ENCODE measurements around the gene DAND5.

Gene DAND5

DNA sequence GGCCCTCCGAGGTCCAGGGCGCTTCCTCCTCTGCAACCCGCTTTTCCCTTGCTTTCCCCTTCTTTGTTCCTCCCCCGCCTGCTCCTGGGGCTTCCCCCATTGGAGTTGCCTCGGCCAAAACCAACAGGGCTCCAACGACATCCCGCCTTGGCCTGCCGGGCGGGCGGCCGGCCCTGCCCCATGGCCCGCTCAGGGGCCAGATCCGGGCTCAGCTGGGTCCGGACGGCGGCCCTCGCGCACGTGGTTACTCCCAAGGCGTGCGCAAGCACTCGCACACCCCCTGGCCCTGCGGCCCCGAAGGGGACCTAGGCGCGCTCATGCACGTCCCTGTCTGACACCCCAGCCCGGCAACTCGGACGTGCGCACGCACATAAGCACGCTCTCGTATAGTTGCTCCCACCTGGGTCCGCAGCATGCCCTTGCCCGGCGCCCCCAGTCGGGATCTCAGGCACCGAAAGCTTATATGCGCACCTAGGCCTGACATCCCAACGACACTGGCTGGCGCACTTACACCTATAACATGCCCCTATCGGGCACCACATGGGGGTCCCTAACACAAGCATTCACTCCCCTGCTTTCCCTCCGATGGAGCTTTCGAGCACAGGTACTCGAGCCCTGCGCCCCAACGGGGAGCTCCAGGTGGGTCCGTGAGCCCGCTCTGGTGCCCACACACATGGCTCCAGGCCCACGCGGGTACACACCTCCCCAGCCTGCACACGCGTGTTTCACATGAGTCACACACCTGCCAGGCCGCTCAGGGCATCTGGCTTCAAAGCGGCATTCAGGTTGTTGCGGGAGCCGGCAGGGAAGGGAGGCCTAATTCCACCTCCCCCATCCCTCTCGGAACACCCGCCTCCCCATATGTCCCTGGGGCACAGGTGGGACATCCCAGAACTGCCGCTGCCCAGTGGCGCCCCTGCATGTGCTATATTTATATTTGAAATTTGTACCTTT lies 40.9 kb downstream of the DAND5 start:
- peak; percentile 61 for DNase-seq (ENCODE audit: low spot score)

DNA sequence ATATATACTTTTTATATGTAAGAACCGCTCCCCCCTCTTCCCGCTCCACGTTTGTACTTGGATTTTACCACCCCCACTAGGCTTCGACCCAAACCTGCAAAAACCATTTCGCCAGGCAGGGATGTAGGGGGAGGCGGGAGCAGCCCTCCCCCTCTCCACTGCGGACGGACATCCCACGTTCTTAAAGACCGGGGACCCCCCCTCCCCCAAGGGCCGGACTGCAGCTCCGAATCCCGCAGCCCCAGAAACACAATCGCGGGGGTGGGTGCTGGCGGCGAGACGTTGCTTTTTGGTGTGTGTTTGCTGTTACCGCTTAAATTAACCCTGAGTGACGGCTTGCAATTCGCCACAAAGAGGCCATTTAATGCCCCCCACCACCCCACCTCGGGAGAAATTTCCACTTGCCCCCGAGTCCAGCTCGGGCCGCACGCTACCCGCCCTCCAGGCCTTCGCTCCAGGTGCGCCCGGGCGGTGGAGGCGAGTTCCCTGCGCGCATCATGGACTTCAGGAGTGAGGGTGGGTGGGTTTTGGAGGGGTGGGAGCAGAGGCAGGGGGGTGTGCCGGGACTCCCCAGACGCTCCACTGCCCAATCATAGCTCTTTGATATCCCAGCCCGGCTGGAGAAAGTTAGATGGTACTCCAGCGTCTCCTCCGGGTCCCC lies 41.7 kb downstream of the DAND5 start:
- DNase-seq (ENCODE audit: low spot score) = no peak

DNA sequence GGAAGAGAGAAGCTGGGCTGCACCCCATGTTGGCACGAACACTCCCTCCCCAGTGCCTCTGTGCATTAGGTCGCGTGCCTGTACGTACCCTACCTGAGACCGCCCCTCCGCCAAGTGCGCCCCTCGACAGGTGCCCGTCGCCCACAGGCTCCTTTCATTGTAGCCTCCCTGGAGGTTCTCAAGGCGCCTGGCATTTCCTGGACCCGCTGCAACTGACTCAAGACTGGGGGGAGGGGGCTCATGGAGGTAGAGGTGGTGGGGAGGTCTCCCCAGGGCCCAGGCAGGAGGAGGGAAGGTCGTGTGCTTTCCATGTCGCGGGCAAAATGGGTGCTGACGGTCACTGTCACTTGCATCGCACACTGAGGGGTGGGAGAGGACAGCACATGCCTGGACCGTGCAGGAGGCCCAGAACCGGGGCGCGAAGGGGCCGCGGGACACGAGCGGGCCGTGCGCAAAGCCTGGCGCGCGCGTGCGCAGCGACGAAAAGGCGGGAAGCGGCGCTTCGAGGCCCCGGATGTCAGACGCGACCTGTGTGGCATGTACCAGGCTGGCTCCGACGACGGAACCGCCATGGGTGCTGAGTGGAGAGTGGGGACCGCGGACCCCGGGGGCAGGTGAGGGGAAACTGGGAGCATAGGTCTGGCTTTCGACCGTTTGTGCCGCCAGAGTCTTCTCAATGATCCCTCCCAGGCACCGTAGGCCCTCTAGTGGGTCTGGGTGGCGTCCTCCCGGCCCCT lies 42.4 kb downstream of the DAND5 start:
- no peak for DNase-seq (ENCODE audit: low spot score)

DNA sequence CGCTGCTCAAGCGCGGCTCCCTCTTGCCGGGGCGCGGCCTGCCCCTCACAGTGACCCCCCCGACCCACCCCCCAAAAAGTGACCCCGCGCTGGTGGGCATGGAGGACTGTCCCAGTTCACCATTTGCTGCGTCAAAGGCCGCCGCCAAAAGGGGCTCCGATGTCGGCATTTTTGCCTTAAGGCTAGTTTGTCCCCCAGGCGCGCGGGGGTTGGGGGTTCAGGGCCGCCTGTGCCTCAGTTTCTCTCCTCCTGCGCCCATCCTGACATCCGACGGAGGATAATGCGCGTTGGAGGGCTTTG lies 43.0 kb downstream of the DAND5 start:
- DNase-seq (ENCODE audit: low spot score) = no peak

- peak; percentile 58 for DNase-seq (ENCODE audit: low spot score)
Observed at GRCh38 chr19:13012690-13013608, 43.6 kb downstream of the DAND5 start.

DNA sequence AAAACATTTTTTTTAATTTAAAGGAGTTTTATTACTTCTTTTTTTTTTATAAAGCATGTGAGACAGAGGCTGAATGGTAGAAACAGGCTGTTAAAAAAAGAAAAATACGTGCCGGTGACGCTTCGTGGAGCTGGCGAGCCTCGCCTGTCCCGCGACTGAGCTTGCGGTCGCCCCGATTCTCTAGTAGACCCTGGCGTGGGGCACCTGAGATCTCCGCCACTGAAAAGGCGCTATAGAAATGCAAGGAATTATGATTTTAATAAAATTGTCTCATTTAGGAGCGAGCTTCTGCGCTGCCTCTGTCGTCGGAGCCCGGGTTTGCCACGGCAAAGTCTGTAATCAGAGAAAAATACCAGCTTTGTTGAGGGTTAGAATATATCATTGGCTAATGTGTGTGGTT lies 44.3 kb downstream of the DAND5 start:
- DNase-seq (ENCODE audit: low spot score) = no peak

- DNase-seq (ENCODE audit: low spot score) = peak; percentile 78
Observed at GRCh38 chr19:13014101-13014920, 44.9 kb downstream of the DAND5 start.

GRCh38 chr19:13014921-13015280 lies 45.5 kb downstream of the DAND5 start:
- DNase-seq (ENCODE audit: low spot score) = no peak

DNA sequence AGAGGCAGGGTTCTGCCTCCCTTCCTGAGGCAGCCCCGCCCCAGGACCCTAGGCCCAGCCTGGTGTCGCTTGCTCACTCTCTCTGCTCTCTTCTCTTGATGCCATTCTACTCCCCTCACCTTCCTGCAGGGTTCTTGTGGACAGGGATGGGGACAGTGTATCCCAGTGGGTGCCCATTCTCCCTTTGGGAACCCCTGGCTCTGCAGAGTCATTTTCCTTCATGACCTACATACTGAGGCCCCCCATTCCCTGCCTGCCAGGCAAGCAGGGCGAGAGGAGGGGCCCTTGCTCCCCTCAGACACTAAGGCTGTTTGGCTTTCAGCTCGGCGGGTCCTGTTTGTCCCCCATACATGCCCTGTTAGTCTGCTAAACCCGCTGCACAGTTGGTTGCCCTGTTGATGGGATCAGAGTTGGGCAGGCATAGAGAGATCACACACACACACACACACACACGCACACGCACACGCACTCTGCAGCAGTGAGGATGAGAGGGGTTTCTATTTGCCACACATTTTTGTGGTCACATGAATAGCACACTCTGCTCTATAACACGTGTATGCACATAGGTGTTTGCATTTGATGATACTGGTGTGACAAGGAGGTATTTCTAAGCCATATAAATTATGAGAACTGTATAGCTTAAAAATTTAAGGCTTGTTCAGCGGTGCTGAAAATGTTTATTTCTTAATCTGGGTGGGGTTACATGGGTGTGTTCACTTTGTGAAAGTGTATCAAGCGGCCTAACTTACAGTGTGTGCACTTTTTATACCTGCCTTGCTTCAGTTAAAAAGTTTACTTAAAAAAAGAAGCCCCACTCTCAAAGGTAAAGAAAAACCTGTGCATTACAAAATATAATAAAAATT lies 46.2 kb downstream of the DAND5 start:
- peak; percentile 57 for DNase-seq (ENCODE audit: low spot score)

DNA sequence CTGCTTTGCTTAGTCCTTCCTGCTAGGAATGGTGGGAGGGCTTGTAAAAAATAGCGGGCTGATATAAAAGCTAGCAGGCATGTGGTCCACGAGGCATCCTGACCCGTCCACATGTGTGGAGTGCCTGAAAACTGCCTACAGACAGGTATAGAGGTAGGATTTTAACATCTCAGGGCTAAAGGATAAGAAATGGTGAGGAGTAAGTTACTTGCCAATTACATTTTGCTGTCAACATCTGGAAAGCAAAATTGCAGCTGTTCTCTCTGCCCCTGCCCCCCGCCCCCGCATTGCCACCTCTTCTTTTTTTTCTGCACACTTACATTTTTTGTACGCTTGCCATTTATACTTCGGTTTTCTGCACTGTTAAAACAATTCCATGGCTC lies 46.9 kb downstream of the DAND5 start:
- DNase-seq (ENCODE audit: low spot score) = no peak

- no peak for DNase-seq (ENCODE audit: low spot score)
Observed at GRCh38 chr19:13016628-13017305, 47.4 kb downstream of the DAND5 start.

- no peak for DNase-seq (ENCODE audit: low spot score)
Observed at GRCh38 chr19:13017306-13018034, 48.1 kb downstream of the DAND5 start.

DNA sequence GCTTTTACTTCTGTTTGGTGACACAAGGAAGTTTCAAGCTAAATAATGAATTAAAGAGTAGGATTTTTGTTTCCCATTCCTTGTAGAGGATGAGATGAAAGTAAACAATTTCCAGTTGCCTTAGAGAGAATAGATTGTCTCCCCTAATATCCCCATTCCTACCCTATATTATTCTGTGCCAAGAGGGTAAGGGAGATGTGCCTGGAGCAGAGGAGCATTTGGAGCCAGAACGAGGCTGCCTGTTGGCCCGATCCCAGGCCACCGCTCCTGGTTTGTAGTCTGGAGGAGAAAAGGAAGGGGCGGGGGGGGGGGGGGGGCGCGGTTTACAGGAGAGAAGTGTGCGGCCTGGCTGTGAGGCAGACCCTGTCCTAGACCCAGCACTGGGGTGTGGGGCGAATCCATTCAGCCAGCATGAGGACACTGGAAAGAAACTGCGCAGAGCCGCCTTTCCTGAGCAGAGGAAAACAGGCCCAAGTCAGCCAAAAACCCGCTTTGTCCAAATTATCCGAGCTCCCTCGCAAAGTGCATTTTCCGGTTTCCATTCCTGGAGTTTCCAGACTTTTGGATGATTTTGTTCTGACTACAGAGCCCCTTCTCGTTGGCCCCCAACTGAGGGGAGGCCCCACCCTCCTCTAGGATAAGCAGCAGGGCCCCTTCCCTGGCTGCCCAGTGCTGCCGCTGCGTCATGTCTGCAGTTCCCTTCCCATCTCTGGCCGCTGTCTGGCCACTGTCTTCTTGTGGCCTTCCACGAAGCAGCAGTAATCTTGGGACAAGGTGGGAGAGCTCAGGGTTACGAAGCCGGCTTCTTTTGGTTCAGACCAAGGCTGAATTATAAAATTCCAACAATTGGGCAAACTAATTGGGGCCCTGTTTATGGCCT lies 48.9 kb downstream of the DAND5 start:
- peak; percentile 88 for DNase-seq (ENCODE audit: low spot score)

GRCh38 chr19:13019332-13019731 lies 50.0 kb downstream of the DAND5 start:
- no peak for DNase-seq (ENCODE audit: low spot score)

DNA sequence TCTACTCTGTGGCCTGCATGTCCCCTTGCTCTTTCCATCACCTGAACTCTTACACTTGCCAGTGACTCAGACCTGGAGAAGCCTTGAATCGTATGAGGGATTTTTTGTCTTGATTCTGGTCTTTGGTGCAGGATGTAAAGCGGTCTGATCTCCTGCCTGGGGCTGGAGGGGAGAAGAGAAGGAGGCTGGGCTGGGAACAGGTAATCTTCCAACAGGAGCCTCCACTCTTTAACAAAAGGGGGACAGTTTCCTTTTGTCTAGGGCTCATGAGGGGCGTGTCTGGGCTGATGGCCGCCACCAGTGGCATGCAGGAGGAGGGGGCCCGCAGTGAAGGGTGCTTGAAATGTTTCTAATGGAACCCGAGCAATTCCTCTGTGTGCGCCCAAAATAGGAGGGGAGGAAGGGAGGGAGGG lies 50.6 kb downstream of the DAND5 start:
- no peak for DNase-seq (ENCODE audit: low spot score)

GRCh38 chr19:13022111-13022858 lies 52.9 kb downstream of the DAND5 start:
- no peak for DNase-seq (ENCODE audit: low spot score)

All from cerebellar cortex (tissue), 1 donor.